GM19452 (cell line): ENCODE results near the gene TRUB2.
A peak's percentile ranks its signal among the peaks of the same experiment; 100 is the strongest.
"Not testable (repeated sequence)": the region's sequence is repeated elsewhere in the genome, so short reads cannot be mapped to it uniquely, and the experiment has no call there.

Experiments used
- ATAC-seq: cut with Tn5 transposase; IDR thresholded peaks from one replicate; pipeline ENCODE4 v1.9.1; 2021; ENCODE audit not compliant: unreplicated experiment

Gene TRUB2

GRCh38 chr9:128341435-128341849 is 19.2 kb upstream of the TRUB2 start:
- ATAC-seq: no peak

GRCh38 chr9:128340691-128341434 is 18.6 kb upstream of the TRUB2 start:
- ATAC-seq: no peak

GRCh38 chr9:128339761-128340690 is 17.8 kb upstream of the TRUB2 start, which contains the start of gene SLC27A4:
Gene SLC27A4 (plus strand): TSS chr9:128340527. CDS start chr9:128343133, 2,606 bp downstream.
- peak; percentile 84 for ATAC-seq

- not testable (repeated sequence) for ATAC-seq
Measured at GRCh38 chr9:128338852-128339614, 16.8 kb upstream of the TRUB2 start.

- ATAC-seq: no peak
Measured at GRCh38 chr9:128337936-128338335, 15.7 kb upstream of the TRUB2 start.

GRCh38 chr9:128335914-128336313 is 13.7 kb upstream of the TRUB2 start:
- ATAC-seq: no peak

- ATAC-seq: no peak
Measured at GRCh38 chr9:128335161-128335560, 12.9 kb upstream of the TRUB2 start.

GRCh38 chr9:128333451-128333869 is 11.2 kb upstream of the TRUB2 start:
- ATAC-seq: no peak

GRCh38 chr9:128325629-128326028 is 3.4 kb upstream of the TRUB2 start:
- ATAC-seq: no peak

GRCh38 chr9:128324401-128324800 is 2.2 kb upstream of the TRUB2 start:
- ATAC-seq: no peak

- no peak for ATAC-seq
Measured at GRCh38 chr9:128323791-128324190, 1.5 kb upstream of the TRUB2 start.

- no peak for ATAC-seq
Measured at GRCh38 chr9:128323212-128323730, 1.0 kb upstream of the TRUB2 start.

- ATAC-seq: peak; percentile 10
Measured at GRCh38 chr9:128321879-128322403, 306 bp downstream of the TRUB2 start.

- no peak for ATAC-seq
Measured at GRCh38 chr9:128321343-128321742, 904 bp downstream of the TRUB2 start.

- ATAC-seq: no peak
Measured at GRCh38 chr9:128317629-128318028, 4.6 kb downstream of the TRUB2 start.

- ATAC-seq: no peak
Measured at GRCh38 chr9:128316421-128316820, 5.8 kb downstream of the TRUB2 start.

- no peak for ATAC-seq
Measured at GRCh38 chr9:128314697-128315096, 7.5 kb downstream of the TRUB2 start.

- ATAC-seq: no peak
Measured at GRCh38 chr9:128310461-128310860, 11.8 kb downstream of the TRUB2 start.

GRCh38 chr9:128309551-128309950 is 12.7 kb downstream of the TRUB2 start:
- no peak for ATAC-seq

- ATAC-seq: no peak
Measured at GRCh38 chr9:128304971-128305288, 17.3 kb downstream of the TRUB2 start.
